Brain microvascular endothelial cell (primary cell): ENCODE results near the gene CACNA2D3.

Source experiments
- DNase-seq: peaks from one replicate; pipeline ENCODE4 v3.0.0-alpha.2; 2020
- H3K27ac ChIP-seq: fragments of 250-450 bp; sonication (Bioruptor Pico); 2 replicates; pipeline ENCODE4 v1.5.1; 2020; ENCODE audit warnings: mild to moderate bottlenecking, moderate library complexity
- H3K27me3 ChIP-seq: fragments of 250-450 bp; sonication (Bioruptor Pico); replicated peaks from 2 replicates; pipeline ENCODE4 v1.5.1; 2020; ENCODE audit warnings: mild to moderate bottlenecking
- H3K36me3 ChIP-seq: fragments of 250-450 bp; sonication (Bioruptor Pico); replicated peaks from 2 replicates; pipeline ENCODE4 v1.5.1; 2020; ENCODE audit warnings: mild to moderate bottlenecking
- H3K4me3 ChIP-seq: 2 replicates; pipeline ENCODE4 v1.5.1; 2011; ENCODE audit warnings: low read depth, mild to moderate bottlenecking, control low read depth, low read length, moderate library complexity
- CTCF ChIP-seq: IDR thresholded peaks from 2 replicates; pipeline ENCODE4 v1.5.1; 2011; ENCODE audit warnings: low read depth, mild to moderate bottlenecking, moderate library complexity, low read length, control low read depth, inconsistent platforms; ENCODE audit errors: missing control alignments
- in situ Hi-C: cut with HindIII; loops from 2 replicates; pipeline ENCODE4 v1.10.0; 2017; ENCODE audit warnings: low sequenced_read_pairs, low pct_ligation_motif_present

The CACNA2D3 gene

GRCh38 chr3:54257125-54257720 lies 134.9 kb downstream of the CACNA2D3 start:
- H3K27ac ChIP-seq, result no peak overlapping the region
- H3K4me3 ChIP-seq, result no peak overlapping the region
- H3K27me3 ChIP-seq, result no peaks in the 10 kb centered on the region
- in situ Hi-C loops, result no loop called here
- TF ChIP-seq CTCF, result no peak
- no peaks in the 10 kb centered on the region for H3K36me3 ChIP-seq
- DNase-seq, result no peak

- in situ Hi-C loops, result no loop called here
- Histone ChIP-seq H3K4me3 (no peak overlapping the region), H3K27ac (no peak overlapping the region), H3K36me3 (no peaks in the 10 kb centered on the region), H3K27me3 (no peaks in the 10 kb centered on the region)
- DNase-seq, result no peak
- no peak for TF ChIP-seq CTCF
These were observed 137.3 kb downstream of the CACNA2D3 start for GRCh38 chr3:54259636-54260035.

DNA sequence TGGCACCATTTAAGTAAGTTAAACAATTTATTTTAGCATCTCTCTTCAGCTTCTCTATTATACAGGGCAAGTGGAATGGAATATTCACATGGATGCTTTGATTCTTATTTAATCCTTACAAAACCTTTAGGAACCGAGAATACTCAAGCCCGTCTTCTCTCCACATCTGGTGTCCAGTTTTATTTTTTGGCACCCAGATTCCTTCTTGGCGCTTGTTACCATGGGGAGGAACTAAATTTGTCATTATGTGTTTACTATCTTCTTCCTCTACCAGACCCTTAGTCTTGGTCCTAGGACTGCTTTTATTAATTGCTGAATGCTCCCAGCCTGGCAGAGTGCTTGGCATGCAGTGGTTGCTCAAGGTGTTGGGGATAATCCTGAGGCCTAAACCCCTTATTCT lies 138.8 kb downstream of the CACNA2D3 start:
- Histone ChIP-seq H3K36me3 (no peaks in the 10 kb centered on the region), H3K27me3 (no peaks in the 10 kb centered on the region), H3K4me3 (no peak overlapping the region), H3K27ac (no peak overlapping the region)
- in situ Hi-C loops, result no loop called here
- no peak for DNase-seq
- TF ChIP-seq CTCF, result no peak

- in situ Hi-C loops, result no loop called here
- TF ChIP-seq CTCF, result no peak
- DNase-seq, result no peak
- Histone ChIP-seq H3K27me3 (no peaks in the 10 kb centered on the region), H3K36me3 (no peaks in the 10 kb centered on the region), H3K4me3 (no peak overlapping the region), H3K27ac (no peak overlapping the region)
These were observed 140.2 kb downstream of the CACNA2D3 start for GRCh38 chr3:54262541-54262940.

DNA sequence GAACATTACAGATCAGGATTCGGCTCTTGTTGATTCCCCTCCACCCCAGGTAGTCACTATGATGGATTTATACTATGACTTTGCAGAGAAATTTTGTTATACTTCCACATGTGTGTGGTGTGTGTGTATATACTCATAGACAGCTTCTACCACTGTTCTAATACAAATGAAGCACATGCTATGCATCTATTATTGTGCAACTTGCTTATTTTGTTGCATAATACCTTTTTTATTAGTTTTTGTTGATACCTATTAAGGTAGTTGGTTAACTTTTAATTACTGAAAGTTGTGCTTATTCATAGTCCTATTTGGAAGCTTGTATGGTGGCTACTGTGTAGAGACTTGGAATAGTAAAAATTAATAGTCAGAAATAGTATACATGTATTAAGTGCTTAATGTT lies 140.6 kb downstream of the CACNA2D3 start:
- DNase-seq, result no peak
- Histone ChIP-seq H3K36me3 (no peaks in the 10 kb centered on the region), H3K27ac (no peak overlapping the region), H3K27me3 (no peaks in the 10 kb centered on the region), H3K4me3 (no peak overlapping the region)
- in situ Hi-C loops, result no loop called here
- no peak for TF ChIP-seq CTCF

DNA sequence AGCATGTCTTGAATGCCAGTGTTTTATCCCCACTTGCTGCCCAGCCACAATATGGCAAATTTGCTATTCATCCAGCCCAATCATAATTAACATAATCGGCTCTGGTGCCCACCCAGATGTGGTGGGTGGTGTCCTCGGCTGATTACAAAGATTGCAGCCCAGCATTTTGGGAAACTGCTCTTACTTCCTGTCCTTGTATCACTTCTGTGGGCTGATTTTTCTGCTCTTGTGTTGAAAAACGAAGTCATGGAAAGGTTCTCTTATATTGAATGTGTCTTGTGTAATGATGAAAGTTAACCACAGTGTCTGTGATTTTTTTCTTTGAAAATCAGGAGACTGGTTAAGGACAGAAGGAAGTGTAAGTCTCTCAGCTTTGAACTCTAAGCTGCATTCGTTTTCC lies 141.7 kb downstream of the CACNA2D3 start:
- Histone ChIP-seq H3K4me3 (no peak overlapping the region), H3K27me3 (no peaks in the 10 kb centered on the region), H3K27ac (no peak overlapping the region), H3K36me3 (no peaks in the 10 kb centered on the region)
- DNase-seq, result no peak
- TF ChIP-seq CTCF, result no peak
- in situ Hi-C loops, result no loop called here
